Left lung (tissue), 10 donors: ENCODE measurements around the gene EIPR1. TPM values are rescaled to one million over a fixed set of nuclear protein-coding genes. Genes with fewer than 3 reads are reported as not detected.
"Not testable (repeated sequence)": the region's sequence is repeated elsewhere in the genome, so short reads cannot be mapped to it uniquely, and the experiment has no call there.

Experiments
- ATAC-seq: fragments of 200-7000 bp; cut with Tn5 transposase; one replicate; pipeline ENCODE4 v1.9.1; 2020; ENCODE audit warnings: moderate library complexity
- DNase-seq, 4 donors: peaks; one replicate each; pipeline ENCODE4 v3.0.0-alpha.2; 2013 to 2020
- H3K27ac ChIP-seq, 2 donors: fragments of 200-600 bp; sonication (generic) in 1 of 2; one replicate each; pipeline versions ENCODE4 v1.5.0 to v1.8.0; 2020 to 2021
- H3K27me3 ChIP-seq, 2 donors: fragments of 200-600 bp; sonication (generic) in 1 of 2; one replicate each; pipeline versions ENCODE4 v1.5.0 to v1.8.0; 2020 to 2021
- H3K36me3 ChIP-seq, 2 donors: fragments of 200-600 bp; sonication (generic) in 1 of 2; one replicate each; pipeline versions ENCODE4 v1.5.0 to v1.8.0; 2020 to 2021
- H3K4me1 ChIP-seq, 2 donors: fragments of 200-600 bp; one replicate each; pipeline ENCODE4 v1.8.0; 2021
- H3K4me3 ChIP-seq, 2 donors: fragments of 200-600 bp; sonication (generic) in 1 of 2; one replicate each; pipeline versions ENCODE4 v1.5.0 to v1.8.0; 2020 to 2021; ENCODE audit warnings: mild to moderate bottlenecking in 1 of 2
- H3K9me3 ChIP-seq, 2 donors: fragments of 200-600 bp; sonication (generic) in 1 of 2; one replicate each; pipeline versions ENCODE4 v1.5.0 to v1.8.0; 2020 to 2021
- intact Hi-C, 2 donors: fragments of 100-400 bp; cut with DNase I; formaldehyde crosslinking; loops; one replicate each; pipeline versions ENCODE4 v1.11.2 to v1.14.2; 2022
- polyA plus RNA-seq, 6 donors: library from polyadenylated mRNA; unstranded; fragments of 120-200 nt; gene quantifications; one replicate each; pipeline ENCODE4 v1.2.1, GENCODE V29; 2013; ENCODE audit not compliant: insufficient read length in 6 of 6
- total RNA-seq, 2 donors: library from RNA; stranded (reverse); fragmentation: NEBNext Ultra II Directional; extraction: Animal tissue kit (Norgen Biotek cat#: 25700); gene quantifications; one replicate each; pipeline ENCODE4 v1.2.1, GENCODE V29; 2021
- TF ChIP-seq, protein P1 (sequence below), 2 donors: fragments of 200-600 bp; sonication (generic) in 1 of 2; IDR thresholded peaks; one replicate each; pipeline versions ENCODE4 v1.5.0 to v1.8.0; 2021; ENCODE audit warnings: antibody characterized with exemption in 2 of 2
- donor health status: DM: no; HTN: yes; CAD: no.
- donor health status: DM: no; HTN: no; CAD: no.

Gene EIPR1
- total and polyA plus RNA-seq, 8 donors, result 18.1 to 24.4 (median 21.0) TPM

DNA sequence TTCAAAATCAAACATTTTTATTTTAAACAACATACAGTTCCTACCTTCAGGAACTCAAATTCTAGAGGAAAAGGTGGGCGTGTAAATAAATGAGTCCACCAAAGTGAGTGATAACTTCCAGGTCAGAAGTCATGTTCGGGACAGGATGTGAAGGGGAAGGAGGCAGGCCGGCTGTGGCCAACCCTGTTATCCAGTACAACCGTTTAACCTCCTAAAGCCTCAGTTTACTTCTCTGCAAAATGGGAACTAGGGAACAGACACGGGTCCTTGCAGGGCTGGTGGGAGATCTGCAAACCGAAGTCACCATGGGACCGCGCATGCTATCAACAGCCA lies 373 bp downstream of the EIPR1 start:
- TF ChIP-seq, protein P1, sequence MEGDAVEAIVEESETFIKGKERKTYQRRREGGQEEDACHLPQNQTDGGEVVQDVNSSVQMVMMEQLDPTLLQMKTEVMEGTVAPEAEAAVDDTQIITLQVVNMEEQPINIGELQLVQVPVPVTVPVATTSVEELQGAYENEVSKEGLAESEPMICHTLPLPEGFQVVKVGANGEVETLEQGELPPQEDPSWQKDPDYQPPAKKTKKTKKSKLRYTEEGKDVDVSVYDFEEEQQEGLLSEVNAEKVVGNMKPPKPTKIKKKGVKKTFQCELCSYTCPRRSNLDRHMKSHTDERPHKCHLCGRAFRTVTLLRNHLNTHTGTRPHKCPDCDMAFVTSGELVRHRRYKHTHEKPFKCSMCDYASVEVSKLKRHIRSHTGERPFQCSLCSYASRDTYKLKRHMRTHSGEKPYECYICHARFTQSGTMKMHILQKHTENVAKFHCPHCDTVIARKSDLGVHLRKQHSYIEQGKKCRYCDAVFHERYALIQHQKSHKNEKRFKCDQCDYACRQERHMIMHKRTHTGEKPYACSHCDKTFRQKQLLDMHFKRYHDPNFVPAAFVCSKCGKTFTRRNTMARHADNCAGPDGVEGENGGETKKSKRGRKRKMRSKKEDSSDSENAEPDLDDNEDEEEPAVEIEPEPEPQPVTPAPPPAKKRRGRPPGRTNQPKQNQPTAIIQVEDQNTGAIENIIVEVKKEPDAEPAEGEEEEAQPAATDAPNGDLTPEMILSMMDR (IDR thresholded peaks at IDR 0.05), result no peak
- Histone ChIP-seq H3K9me3 (peaks cover 0 to 7% of the 10 kb centered on the region in 2 donors), H3K4me3 (peak overlapping the region; percentile 80 to 86), H3K4me1 (peaks cover 22 to 39% of the 10 kb centered on the region in 2 donors), H3K27ac (peak overlapping the region; percentile 86 to 90), H3K27me3 (no peaks in the 10 kb centered on the region), H3K36me3 (peaks cover 0 to 5% of the 10 kb centered on the region in 2 donors)
- intact Hi-C loops, result no loop called here
- ATAC-seq (peak; percentile 18), DNase-seq (no peak)

DNA sequence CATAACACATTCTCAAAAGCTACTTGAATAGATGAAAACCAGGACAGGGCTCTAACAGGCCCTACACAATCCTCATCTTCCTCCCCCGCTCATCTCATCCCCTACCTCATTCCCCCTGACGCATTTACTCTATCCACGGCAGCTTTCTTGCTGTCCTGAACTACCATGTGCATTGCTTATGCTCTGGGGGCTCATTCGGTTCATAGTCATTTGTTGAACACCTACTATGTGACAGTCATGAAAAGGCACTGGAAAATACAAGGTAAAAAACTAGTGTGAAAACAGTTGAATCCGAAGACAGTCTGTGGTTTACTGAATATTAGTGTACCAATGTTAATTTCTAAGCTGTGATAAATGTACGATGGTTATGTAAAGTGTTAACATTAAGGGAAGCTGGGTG lies 797 bp downstream of the EIPR1 start:
- Histone ChIP-seq H3K9me3 (peaks cover 0 to 7% of the 10 kb centered on the region in 2 donors), H3K4me3 (peak overlapping the region; percentile 80 to 86), H3K4me1 (peaks cover 22 to 39% of the 10 kb centered on the region in 2 donors), H3K27ac (no peak overlapping the region), H3K36me3 (peaks cover 0 to under 1% of the 10 kb centered on the region in 2 donors), H3K27me3 (no peaks in the 10 kb centered on the region)
- ATAC-seq (no peak), DNase-seq (no peak)
- TF ChIP-seq, protein P1 (IDR thresholded peaks at IDR 0.05), result no peak
- intact Hi-C loops, result no loop called here

DNA sequence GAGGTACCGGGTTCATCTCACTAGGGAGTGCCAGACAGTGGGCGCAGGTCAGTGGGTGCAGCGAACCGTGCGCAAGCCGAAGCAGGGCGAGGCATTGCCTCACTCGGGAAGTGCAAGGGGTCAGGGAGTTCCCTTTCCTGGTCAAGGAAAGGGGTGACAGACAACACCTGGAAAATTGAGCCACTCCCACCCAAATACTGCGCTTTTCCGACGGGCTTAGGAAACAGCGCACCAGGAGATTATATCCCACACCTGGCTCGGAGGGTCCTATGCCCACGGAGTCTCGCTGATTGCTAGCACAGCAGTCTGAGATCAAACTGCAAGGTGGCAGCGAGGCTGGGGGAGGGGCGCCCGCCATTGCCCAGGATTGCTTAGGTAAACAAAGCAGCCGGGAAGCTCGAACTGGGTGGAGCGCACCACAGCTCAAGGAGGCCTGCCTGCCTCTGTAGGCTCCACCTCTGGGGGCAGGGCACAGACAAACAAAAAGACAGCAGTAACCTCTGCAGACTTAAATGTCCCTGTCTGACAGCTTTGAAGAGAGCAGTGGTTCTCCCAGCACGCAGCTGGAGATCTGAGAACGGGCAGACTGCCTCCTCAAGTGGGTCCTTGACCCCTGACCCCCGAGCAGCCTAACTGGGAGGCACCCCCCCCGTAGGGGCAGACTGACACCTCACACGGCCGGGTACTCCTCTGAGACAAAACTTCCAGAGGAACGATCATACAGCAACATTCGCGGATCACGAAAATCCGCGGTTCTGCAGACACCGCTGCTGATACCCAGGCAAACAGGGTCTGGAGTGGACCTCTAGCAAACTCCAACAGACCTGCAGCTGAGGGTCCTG lies 8.1 kb downstream of the EIPR1 start:
- H3K9me3 ChIP-seq, H3K27me3 ChIP-seq, ATAC-seq, H3K36me3 ChIP-seq, H3K4me1 ChIP-seq, DNase-seq, H3K4me3 ChIP-seq, H3K27ac ChIP-seq, intact Hi-C loops: not testable (repeated sequence)

DNA sequence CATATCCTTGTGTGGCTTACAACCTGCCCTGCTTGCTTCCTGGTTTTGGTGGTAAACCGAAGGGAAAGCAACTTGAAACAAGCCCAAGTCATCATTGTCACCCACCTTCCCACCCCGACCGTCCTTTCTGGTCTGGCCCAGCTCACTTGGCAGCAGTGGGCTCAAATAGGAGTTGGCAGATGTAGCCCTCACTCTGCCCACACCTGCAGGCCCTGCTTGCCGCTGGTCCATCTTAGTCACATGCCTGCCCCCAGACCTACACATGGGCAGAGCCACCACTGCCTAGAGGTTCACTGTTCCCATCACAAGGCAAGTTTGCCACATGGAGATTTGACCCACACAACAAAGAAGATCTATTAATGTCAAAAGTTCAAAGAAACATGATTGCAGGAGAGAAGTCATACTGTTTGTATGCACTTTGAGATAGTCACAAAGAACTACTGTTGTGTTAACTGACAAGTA lies 9.3 kb downstream of the EIPR1 start:
- TF ChIP-seq, protein P1 (IDR thresholded peaks at IDR 0.05), result no peak
- Histone ChIP-seq H3K27me3 (no peaks in the 10 kb centered on the region), H3K4me3 (no peak overlapping the region), H3K27ac (no peak overlapping the region), H3K4me1 (no peaks in the 10 kb centered on the region), H3K9me3 (no peaks in the 10 kb centered on the region), H3K36me3 (no peaks in the 10 kb centered on the region)
- no peak for ATAC-seq
- intact Hi-C loops, result no loop called here
- no peak for DNase-seq

DNA sequence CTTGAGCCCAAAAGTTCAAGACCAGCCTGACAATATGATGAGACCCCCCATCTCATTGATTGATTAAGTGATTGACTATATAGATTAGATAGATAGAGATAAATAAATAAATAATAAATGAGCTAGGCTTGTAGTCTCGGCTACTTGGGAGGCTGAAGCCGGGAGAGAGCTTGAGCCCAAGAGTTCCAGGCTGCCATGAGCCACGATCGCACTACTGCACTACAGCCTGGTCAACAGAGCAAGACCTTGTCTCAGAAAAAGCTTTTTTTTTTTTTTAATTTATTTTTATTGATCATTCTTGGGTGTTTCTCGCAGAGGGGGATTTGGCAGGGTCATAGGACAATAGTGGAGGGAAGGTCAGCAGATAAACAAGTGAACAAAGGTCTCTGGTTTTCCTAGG lies 12.4 kb downstream of the EIPR1 start:
- Histone ChIP-seq H3K4me3 (no peak overlapping the region), H3K4me1 (no peaks in the 10 kb centered on the region), H3K36me3 (no peaks in the 10 kb centered on the region), H3K9me3 (no peaks in the 10 kb centered on the region), H3K27me3 (no peaks in the 10 kb centered on the region), H3K27ac (no peak overlapping the region)
- no peak for ATAC-seq
- TF ChIP-seq, protein P1 (IDR thresholded peaks at IDR 0.05), result no peak
- intact Hi-C loops, result no loop called here
- no peak for DNase-seq
